ENCODE results near the gene HMCES.
A peak's percentile ranks its signal among the peaks of the same experiment; 100 is the strongest.

Gene HMCES, protein sequence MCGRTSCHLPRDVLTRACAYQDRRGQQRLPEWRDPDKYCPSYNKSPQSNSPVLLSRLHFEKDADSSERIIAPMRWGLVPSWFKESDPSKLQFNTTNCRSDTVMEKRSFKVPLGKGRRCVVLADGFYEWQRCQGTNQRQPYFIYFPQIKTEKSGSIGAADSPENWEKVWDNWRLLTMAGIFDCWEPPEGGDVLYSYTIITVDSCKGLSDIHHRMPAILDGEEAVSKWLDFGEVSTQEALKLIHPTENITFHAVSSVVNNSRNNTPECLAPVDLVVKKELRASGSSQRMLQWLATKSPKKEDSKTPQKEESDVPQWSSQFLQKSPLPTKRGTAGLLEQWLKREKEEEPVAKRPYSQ

DNA sequence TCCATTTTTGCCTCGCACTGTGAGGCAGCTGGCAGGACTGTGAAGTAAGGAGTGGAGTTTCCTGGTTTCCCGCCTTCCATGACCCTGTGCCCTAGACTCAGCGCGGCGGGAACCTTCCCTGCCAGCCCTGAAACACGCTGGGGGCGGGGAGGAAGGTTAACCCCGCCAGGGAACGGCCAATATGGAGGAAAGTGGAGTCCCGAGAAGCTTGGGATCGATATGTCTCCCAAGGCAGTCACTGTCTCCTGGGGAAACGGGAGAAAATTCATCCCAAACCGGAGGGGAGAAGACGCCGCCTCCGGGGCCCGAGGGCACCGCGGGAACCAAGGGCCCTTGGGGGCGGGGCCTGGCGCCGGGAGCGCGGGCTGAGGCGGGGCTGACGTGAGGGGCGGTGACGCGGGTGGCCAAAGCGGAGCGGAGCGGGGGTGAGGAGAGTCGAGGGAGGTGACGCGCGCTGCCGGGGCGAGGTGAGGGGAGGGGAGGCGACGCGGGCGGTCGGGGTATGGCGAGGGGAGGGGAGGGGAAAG lies at the start of gene HMCES:
TSS of gene HMCES (plus strand) at position 432 of the 527 bp plus-strand sequence. CDS start 863 bp downstream, outside the sequence.
- DNase-seq: peak; percentile 94

DNA sequence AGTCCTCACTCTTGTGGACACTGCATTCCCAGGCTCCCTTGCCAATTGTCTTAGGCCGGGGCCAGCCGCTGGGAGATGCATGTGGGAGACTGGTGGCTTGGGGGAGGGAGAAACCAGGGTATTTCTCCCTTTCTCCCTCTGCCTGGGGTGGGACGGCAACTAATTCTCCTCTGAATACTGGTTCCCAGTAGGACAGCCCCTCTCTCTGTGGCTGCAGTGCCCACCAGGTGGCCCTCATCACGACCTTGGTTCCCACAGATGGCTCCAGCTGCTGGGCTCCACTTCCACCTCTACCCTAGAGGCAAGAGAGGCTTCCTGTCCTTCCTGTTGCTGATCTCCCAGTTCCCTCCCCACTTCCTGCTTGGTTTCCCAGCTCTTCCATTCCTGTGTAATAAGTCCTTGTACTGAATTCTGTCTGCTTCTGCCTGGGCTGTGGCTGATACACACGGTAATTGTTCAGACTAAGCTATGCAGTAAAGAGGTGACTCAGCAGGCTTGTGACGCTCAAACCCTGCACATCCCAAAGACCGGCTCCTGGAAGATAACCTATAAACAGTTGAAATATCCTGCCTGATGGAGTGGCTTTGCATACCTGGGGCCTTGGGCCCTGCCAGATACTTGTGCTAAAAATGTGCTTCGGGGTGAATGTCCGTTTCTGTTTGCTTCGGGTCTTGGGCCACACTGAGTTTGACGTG lies 49.6 kb upstream of the HMCES start:
- no peak for DNase-seq

DNA sequence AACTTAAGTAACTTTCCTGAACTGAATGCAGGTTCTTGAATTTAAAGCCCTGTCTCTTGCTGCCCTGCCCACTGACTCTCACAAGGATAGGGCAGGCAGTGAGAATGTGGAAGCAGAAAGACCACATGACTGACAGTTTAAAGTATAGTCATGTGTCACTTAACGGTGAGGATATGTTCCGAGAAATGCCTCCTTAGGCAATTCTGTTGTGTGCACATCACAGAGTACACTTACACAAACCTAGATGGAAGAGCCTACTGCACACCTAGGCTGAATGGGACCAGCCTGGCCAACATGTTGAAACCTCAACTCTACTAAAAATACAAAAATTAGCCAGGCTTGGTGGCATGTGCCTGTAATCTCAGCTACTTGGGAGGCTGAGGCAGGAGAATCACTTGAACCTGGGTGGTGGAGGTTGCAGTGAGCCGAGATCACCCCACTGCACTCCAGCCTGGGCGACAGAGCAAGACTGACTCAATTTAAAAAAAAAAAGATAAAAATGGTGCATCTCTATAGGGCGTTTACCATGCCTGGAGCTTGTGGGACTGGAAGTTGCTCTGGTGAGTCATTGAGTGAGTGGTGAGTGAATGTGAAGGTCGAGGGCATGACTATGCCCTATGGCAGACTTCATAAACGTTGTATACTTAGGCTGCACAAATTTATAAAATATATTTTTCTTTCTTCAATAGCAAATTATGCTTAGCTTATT lies 48.2 kb upstream of the HMCES start:
- DNase-seq: no peak

DNA sequence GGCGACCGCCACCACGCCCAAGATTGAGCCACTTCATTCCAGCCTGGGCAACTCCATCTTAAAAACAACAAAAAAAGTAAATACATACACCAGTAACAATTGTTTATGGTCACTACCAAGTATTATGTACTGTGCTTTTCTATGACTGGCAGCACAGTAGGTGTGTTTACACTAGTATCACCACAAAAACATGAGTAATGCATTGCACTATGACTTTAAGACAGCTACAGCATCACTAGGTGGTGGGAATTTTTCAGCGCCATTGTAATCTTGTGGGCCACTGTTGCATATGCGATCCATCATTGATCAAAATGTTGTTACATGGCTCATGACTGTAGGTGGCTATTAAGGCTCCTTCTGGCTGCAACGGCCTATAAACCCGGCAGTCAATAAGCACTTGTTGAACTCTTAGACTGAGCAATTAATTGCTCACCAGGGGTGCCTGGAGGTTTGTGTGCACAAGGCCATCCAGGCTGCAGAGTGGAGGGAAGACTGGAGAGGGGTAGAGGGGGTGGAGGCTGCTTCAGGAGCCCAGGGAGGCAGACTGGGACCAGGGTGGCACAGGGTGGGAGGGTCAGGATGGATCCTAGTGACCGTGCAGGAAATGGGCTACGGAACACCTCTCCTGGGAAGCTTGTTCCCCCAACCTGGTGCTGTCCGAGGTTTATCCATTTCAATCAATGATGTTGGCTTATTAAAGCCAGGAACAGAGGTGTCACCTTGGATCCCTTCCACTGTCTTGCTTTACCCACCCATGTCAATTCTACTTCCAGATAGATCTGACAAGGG lies 47.1 kb upstream of the HMCES start:
- DNase-seq: no peak

DNA sequence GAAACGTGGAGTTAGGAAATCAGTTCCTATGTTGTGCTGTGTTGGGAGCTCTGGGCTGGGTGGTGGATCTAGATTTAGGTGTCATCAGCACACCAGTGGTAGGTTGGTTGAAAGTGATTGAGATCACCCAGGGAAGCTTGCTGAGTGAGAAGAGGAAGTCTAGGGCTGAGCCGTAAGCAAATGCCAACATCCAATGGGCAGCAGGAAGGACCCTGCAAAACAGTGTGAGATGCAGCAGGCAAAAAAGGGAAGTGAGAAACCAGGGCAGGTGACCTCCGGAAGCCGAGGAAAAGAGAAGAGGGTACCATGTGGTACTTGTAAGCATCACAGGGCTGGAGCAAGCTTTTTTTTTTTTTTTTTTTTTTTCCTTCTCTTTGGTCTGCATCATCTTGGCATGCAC lies 45.1 kb upstream of the HMCES start:
- no peak for DNase-seq

DNA sequence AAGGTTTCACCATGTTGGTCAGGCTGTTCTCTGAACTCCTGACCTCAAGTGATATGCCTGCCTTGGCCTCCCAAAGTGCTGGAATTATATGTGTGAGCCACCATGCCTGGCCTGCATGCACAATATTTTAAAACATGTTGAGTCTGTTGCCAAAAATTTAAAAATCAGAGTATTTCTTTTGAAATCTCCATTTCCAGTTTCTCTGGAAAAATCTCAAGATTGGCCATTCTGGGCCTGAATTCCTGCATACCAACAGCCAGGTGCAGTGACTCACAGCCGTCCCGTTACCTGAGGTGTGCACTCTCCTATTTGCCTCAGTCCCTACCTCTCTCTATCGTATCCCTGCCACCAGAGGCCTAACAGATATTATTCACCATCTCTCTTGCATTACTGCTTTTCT lies 44.2 kb upstream of the HMCES start:
- DNase-seq: no peak

DNA sequence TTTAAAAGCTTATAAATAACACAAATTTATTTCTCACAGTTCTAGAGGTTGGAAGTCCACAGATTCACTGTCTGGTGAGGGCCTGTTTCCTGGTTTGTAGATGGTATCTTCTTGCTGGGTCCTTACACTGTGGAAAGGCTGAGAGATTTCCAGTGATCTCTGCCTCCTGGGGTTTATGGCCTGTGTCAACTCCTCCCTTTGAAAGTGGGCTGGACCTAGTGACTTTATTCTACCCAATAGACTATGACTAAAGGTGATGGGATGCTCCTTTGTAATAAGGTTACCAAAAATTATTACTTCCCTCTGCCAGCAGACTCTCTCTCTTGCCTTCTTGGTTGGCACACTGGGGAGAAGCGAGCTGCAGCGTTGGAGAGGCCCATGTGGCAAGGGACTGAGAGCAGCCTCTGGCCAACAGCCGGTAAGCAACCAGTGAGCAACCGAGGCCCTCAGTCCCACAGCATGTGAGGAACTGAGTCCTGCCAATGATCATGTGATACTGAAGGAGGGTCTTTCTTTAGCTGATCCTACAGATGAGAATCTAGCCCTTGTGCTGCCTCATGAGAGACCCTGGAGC lies 43.2 kb upstream of the HMCES start:
- no peak for DNase-seq

DNA sequence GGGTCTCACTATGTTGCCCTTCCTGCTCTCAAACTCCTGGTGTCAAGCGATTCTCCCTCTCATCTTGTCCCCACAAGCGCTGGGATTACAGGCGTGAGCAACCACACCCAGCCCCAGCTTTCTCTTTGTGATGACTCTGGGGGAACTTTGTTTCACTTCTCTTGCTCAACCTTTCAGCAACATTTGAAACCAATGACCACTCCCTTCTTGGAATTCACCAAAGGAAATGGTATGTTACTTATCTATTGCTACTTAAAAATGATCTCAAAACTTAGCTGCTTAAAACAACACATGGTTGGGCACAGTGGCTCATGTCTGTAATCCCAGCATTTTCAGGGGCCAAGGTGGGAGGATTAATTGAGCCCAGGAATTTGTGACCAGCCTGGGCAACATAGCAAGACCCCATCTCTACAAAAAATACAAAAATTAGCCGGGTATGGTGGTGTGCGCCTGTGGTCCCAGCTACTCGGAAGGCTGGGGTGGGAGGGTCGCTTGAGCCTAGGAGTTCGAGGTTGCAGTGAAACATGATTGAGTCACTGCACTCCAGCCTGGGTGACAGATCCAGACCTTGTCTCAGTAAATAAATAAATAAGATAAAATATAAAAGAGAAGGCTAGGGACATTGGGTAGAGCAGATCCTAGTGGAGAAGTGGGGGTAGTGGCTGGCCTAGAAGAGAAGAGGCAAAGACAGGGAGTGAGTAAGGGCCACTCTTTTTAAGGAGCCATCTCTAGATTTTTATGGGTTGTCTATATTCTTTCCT lies 39.5 kb upstream of the HMCES start:
- no peak for DNase-seq

DNA sequence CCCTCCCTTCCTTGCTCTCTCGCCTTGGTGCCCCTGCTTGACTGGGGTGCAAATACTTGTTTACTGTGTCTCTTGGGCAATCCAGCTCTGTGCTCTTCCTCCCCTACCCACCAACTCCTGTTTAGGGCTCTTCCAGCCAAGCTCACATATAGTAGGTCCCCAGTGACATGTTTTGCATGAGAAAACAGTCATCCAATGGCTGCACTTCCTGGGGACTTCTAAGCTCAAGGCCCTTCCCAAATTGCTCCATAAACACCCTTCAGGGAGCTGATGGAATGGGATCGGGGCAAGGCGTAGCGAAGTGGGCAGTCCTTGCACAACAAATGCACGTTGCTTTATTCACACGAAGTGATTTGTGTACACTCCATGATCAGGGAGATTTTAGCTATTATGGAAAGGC lies 38.7 kb upstream of the HMCES start:
- no peak for DNase-seq

DNA sequence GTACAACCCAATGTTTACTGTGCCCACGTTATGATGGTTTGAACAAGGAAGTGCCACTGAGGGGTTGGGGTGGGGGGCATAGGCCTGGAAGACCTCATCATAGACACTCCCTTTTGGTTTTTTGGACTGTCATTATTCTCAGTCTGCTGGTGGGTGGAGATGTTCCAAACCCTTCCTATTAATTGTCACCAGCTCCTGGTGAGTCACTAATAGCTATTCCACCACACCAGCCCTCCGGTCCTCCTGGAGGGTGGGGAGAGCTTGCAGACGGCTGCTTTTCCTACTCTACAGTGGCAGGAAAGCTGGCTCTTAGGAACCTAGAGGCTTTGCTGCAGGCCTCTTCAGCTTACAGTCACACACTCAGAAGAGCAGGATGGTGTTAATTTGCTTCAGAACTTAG lies 38.2 kb upstream of the HMCES start:
- no peak for DNase-seq

DNA sequence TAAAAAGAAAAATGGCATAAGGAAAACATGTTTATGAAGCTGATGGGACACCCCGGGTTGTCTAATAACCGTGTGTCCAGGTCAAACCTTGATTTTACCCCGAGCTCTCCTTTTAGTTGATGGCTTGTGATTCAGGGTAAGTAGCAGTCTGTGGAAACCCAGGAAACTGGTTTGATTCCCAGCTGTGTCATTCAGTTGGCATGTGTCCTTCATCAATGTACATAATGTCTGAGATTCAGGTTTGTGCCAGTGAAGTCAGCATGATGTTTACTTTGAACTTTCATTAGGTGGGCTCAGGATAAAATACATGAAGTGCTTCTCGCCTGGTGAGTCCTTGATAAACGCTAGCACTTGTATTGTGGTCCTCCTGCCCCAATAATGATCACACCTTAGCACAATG lies 33.5 kb upstream of the HMCES start:
- no peak for DNase-seq

DNA sequence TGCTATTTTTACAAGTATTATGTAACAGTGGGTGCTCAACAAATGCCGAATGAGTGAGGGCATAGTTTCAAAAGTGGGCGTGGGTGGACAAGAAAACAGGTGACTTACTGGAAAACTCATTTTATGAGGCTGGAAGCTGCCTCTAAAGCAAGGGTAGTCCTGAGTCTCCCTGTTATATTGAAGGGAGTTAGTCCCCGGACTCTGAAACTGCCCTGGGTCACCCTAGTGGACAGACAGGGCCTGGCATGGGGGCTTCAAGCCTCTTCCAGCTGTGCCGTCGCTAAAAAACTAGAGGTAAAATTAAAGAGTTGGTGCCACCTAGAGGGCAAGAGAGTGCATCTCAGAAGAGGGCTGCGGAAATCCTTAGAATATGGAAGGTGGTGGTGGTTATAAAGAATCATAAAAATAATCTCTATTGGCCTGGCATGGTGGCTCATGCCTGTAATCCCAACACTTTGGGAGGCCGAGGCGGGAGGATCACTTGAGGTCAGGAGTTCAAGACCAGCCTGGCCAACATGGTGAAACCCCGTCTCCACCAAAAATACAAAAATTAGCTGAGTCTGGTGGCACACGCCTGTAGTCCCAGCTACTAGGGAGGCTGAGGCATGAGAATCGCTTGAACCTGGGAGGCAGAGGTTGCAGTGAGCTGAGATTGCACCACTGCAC lies 32.9 kb upstream of the HMCES start:
- peak; percentile 95 for DNase-seq

DNA sequence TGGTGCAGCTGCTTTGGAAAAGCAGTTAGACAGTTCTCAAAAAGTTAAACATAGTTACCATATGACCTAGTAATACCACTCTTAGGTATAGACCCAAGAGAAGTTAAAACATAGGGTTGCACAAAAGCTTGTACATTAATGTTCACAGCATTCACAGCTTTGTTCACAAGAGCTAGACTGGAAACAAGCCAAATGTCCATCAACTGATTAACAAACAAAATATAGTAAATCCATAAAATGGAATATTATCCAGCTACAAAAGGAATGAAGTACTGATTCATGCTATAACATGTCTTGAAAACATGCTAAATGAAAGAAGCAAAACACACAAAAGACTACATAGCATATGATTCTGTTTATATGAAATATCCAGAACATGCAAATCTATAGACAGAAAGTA lies 32.0 kb upstream of the HMCES start:
- no peak for DNase-seq

DNA sequence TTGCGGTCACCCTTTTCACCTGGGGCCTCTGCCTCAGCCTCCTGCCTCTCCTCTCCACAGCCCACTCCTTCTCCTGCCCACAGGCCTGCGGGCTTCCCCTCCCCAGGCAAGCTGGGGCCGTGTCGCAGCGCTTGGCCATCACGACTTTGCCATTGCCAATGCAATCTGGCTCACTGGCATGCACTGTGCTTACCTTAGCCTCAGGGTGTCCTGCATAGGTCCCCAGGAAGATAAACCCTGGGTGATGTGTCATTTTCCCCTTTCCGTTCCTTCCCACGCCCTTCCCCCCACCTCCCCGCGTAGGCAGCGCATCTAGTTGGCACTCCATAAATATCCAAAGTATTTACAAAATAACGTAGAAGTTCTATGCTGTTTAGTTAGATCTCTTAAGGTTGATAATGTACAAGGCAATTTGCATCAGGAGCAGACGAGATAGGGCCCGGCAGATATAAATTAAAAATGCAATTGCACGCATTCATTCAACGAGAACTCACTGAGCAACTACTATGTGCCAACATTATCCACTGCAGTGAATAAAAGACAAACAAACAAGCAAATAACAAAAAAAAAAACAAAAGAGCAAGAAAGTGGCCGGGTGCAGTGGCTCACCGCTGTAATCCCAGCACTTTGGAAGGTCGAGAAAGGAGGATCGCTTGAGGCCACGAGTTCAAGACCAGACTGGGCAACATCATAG lies 30.2 kb upstream of the HMCES start:
- no peak for DNase-seq

DNA sequence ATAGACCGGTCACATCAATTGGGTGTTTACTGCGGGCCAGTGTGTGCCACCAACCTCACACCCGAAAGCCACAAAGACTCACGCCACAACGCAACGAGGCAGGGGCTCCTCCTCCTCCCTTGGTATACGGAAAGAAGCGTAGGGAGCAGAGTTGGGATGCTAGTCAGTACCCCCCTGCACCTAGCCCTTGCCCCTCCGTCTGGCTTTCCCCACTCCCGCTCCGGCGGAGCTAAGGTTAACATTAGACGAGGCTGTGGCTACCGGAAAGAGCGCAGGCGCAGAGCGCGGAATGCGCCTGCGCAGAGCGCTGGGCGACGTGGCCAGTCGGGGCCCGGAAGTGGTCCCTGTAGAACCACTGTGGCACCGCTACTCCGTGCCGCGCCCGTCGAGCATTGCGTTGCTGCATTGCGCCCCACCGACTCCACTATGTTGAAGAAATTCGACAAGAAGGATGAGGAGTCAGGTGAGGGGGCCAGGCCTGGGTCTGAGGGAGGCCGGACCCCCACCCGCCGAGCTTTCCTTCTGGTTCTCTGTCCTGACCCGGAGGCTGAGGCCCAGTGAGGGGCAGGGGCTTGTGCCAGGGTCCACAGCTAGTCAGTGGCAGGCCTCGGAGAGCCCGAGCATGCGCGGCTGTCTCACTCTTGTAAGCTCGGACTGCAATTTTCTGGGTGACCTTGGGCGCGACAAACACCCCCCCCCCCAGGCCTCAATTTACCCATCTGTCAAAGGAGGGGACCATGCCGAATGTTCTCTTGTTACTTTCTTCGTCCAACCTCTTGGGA lies 29.2 kb upstream of the HMCES start, which contains the start of gene COPG1:
TSS of gene COPG1 (plus strand) at position 323 of the 782 bp plus-strand sequence. CDS start at position 427, 104 bp downstream.
- DNase-seq: peak; percentile 88

DNA sequence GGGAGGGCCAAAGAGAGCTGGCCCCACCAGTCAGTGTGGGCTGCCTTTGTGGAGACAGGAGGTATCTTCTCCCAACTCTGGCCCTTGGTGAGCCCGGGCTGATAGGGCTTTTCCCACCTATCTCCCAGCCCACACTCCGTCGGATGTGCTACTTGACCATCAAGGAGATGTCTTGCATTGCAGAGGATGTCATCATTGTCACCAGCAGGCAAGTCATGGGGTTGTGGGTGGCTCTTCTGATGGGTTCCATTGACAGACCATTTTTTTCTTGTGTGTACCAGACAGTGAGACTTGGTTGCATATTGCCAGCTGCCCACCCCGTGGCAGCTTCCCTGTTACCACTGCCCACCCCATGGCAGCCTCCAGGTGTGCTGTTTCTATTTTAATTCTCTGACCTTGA lies 25.9 kb upstream of the HMCES start:
- DNase-seq: no peak

DNA sequence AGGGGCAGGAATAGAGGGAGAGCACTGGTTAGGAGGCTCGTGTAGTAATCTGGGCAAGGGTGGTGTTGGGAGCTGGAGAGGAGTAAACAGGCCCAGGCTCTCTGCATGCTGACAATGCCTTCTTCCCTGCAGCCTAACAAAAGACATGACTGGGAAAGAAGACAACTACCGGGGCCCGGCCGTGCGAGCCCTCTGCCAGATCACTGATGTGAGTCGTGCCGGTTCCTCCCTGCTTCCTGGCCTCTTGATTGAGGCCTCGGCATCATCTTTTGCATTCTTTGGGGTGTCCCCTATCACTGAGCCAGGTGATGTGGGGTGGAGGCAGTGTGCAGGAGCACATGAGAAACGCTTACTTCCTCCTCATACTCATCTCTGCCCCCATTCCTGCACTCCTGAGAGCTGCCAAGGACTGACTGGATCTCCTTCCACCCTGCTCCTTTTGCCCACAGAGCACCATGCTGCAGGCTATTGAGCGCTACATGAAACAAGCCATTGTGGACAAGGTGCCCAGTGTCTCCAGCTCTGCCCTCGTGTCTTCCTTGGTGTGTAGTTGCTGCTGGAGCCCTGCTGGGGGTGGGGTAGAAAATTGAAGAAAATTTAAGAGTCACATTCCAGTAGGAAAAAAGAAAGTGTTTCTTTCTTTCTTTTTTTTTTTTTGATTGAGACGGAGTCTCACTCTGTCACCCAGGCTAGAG lies 24.0 kb upstream of the HMCES start:
- no peak for DNase-seq

DNA sequence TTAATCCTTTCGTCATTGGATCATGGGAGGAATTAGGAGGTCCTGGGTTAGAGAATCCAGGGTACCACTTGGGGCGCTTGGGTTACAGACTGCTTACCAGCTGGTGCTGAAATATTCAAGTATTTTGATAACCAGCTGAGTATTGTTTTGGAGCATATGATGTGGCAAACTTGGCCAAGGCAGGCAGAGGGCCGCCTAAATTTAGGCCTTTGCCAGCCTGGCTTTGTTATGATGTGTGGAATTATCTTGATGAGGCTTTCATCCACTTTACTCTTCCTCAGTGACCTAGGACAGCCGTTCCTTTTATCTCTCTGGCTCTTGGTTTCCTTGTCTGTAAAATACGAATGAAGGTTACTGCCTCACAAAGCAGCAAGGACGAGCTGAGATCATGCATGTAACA lies 22.4 kb upstream of the HMCES start:
- no peak for DNase-seq

DNA sequence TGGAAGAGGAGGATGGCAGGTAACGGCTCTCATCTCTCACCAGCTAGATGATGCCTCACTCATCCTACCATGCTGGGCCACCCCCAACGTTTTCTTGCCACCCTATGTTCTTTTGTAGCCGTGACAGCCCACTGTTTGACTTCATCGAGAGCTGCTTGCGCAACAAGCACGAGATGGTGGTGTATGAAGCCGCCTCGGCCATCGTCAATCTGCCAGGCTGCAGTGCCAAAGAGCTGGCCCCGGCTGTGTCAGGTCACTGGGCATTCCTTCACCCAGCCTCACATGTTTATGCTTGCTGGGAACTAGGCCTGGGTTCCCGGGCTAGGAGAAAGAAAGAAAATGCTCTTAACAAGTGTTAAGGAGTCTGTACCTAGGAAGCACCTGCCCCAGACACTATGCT lies 21.1 kb upstream of the HMCES start:
- DNase-seq: no peak

All from NCI-H1105 treated with DMSO at 0.1 percent for 48 hours (cell line).